Measurements from ENCODE around the gene MARK1. TPM values are rescaled to one million over a fixed set of nuclear protein-coding genes. Genes with fewer than 3 reads are reported as not detected.
A peak's percentile ranks its signal among the peaks of the same experiment; 100 is the strongest.

The MARK1 gene
- total RNA-seq, 1 experiment from 2014 or later = 0.40 TPM

DNA sequence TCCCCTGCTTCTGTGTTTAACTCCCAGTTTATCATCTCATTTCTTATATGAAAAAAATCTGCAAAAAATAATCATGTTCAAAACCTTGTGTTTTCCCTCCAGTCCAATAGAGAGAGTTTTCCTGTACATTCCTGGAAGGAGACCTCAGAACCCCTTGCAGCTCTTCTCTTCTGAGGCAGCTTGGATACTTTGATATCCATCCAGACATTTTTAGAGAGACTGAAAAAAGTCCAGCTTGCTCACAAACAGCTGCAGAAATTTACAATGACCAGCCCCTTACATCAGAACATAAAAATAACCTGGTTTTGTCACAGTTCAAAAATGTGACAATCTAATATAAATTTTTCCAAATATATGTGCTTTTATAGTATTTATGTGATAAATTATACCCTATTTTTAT, 88.9 kb downstream of the MARK1 start:
- DNase-seq (no peak), ATAC-seq (no peak)
- intact Hi-C loops (cut with micrococcal nuclease) = loop anchor here (1.0 kb wide), 1 partner anchor 16 kb away; no protein-coding TSS in a partner anchor
- no TSS peak for BruUV-seq (replicated peaks)
- Histone ChIP-seq H3K9ac (ENCODE audit: low read length) (no peak overlapping the region), H3K27ac (ENCODE audit: low read length) (no peak overlapping the region), H2AFZ (ENCODE audit: low read length) (no peak overlapping the region), H3K4me2 (ENCODE audit: low read length) (no peak overlapping the region), H3K9me2 (replicated peaks; ENCODE audit: low read length) (no peaks in the 10 kb centered on the region), H4K20me1 (ENCODE audit: low read length) (no peaks in the 10 kb centered on the region), H3K4me1 (ENCODE audit: insufficient read depth, low read length) (no peaks in the 10 kb centered on the region), H3K36me3 (ENCODE audit: low read depth, low read length) (no peaks in the 10 kb centered on the region), H3K9me3 (ENCODE audit: low read length) (no peaks in the 10 kb centered on the region), H3K79me2 (ENCODE audit: low read length) (no peaks in the 10 kb centered on the region), H3K27me3 (ENCODE audit: low read length) (peaks cover 46% of the 10 kb centered on the region), H3K4me3 (ENCODE audit: low read length) (no peak overlapping the region), H3F3A (ENCODE audit: low read length, unreplicated experiment) (no peaks in the 10 kb centered on the region)
- ChIA-PET POLR2A (ENCODE audit: unreplicated experiment) (no interaction called here), CTCF (no interaction called here)
- TF ChIP-seq EZH2 (IDR thresholded peaks at IDR 0.05; ENCODE audit: low read length, unreplicated experiment) (no peak), EZH2phosphoT487 (IDR thresholded peaks at IDR 0.05; ENCODE audit: borderline replicate concordance, low read length) (no peak)
- TF ChIP-seq, protein P1, sequence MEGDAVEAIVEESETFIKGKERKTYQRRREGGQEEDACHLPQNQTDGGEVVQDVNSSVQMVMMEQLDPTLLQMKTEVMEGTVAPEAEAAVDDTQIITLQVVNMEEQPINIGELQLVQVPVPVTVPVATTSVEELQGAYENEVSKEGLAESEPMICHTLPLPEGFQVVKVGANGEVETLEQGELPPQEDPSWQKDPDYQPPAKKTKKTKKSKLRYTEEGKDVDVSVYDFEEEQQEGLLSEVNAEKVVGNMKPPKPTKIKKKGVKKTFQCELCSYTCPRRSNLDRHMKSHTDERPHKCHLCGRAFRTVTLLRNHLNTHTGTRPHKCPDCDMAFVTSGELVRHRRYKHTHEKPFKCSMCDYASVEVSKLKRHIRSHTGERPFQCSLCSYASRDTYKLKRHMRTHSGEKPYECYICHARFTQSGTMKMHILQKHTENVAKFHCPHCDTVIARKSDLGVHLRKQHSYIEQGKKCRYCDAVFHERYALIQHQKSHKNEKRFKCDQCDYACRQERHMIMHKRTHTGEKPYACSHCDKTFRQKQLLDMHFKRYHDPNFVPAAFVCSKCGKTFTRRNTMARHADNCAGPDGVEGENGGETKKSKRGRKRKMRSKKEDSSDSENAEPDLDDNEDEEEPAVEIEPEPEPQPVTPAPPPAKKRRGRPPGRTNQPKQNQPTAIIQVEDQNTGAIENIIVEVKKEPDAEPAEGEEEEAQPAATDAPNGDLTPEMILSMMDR (conservative IDR thresholded peaks at IDR 0.05; ENCODE audit: low read depth, low read length) = no peak

DNA sequence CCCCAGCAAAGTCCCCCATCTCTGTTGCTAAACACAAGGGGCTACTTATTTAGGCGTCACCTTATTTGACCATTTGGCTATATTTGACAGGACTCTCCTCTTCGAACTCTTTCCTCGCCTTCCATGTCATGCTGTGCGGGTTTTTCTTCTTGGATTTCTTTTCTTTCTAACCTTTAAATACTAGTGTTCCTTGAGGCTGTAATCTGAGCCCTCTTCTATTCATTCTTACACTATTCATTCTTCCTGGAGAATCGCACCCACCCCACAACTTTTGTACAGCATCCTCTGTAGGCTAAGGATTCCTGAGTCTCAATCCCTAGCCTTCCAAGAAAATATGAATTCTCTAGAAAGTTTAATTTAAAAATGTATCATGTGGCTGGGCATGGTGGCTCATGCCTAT, 100.5 kb downstream of the MARK1 start:
- H2AFZ ChIP-seq (ENCODE audit: low read length) = no peak overlapping the region
- no peaks in the 10 kb centered on the region for H3K36me3 ChIP-seq (ENCODE audit: low read depth, low read length)
- H3K9ac ChIP-seq (ENCODE audit: low read length) = no peak overlapping the region
- no peak for ATAC-seq
- H3K4me3 ChIP-seq (ENCODE audit: low read length) = no peak overlapping the region
- H3K27me3 ChIP-seq (ENCODE audit: low read length) = peaks cover 14% of the 10 kb centered on the region
- no peaks in the 10 kb centered on the region for H3K9me3 ChIP-seq (ENCODE audit: low read length)
- no peak overlapping the region for H3K4me2 ChIP-seq (ENCODE audit: low read length)
- ChIA-PET POLR2A (ENCODE audit: unreplicated experiment) (no interaction called here), CTCF (no interaction called here)
- no peaks in the 10 kb centered on the region for H3K4me1 ChIP-seq (ENCODE audit: insufficient read depth, low read length)
- no peaks in the 10 kb centered on the region for H3K9me2 ChIP-seq (replicated peaks; ENCODE audit: low read length)
- no peaks in the 10 kb centered on the region for H3K79me2 ChIP-seq (ENCODE audit: low read length)
- intact Hi-C loops (cut with micrococcal nuclease) = no loop called here
- no peak overlapping the region for H3K27ac ChIP-seq (ENCODE audit: low read length)
- DNase-seq = no peak
- TF ChIP-seq, protein P1 (conservative IDR thresholded peaks at IDR 0.05; ENCODE audit: low read depth, low read length) = no peak
- TF ChIP-seq EZH2 (IDR thresholded peaks at IDR 0.05; ENCODE audit: low read length, unreplicated experiment) (no peak), EZH2phosphoT487 (IDR thresholded peaks at IDR 0.05; ENCODE audit: borderline replicate concordance, low read length) (no peak)
- BruUV-seq (replicated peaks) = no TSS peak
- H4K20me1 ChIP-seq (ENCODE audit: low read length) = no peaks in the 10 kb centered on the region
- no peaks in the 10 kb centered on the region for H3F3A ChIP-seq (ENCODE audit: low read length, unreplicated experiment)

DNA sequence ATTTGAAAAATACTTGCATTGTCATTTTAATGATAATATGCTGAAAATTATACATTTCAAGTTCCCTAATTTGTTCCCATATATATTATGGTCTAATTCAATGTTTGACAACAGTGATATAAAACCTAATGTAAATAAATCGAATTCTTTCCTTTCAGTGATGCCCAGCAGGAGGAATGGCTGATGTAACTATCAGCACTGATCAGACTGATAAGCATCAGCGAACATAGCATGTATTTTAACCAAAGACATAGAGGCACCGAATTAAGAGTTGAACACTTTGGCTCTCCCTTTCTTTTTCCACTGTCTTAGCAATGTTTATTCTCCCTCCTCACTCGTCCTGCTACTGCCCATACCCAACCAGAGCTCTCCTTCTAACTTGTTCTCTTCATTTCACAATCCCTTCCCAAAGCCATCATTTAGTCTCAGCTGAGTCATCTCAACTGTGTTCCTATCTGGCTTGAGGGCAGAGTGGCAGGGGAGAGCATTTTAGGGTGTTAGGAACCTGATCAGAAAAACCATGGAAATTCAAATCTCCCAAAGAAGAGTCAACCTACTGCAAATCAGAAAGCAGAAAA, 103.4 kb downstream of the MARK1 start:
- DNase-seq (peak; percentile 29), ATAC-seq (peak; percentile 35; the same call in 1 of the 2 replicates)
- H3K9me2 ChIP-seq (replicated peaks; ENCODE audit: low read length) = no peaks in the 10 kb centered on the region
- ChIA-PET CTCF (no interaction called here), POLR2A (ENCODE audit: unreplicated experiment) (no interaction called here)
- no peak for TF ChIP-seq EZH2 (IDR thresholded peaks at IDR 0.05; ENCODE audit: low read length, unreplicated experiment)
- TF ChIP-seq EZH2phosphoT487 (IDR thresholded peaks at IDR 0.05; ENCODE audit: borderline replicate concordance, low read length) = no peak
- TF ChIP-seq, protein P1 (conservative IDR thresholded peaks at IDR 0.05; ENCODE audit: low read depth, low read length) = no peak
- no peaks in the 10 kb centered on the region for H3F3A ChIP-seq (ENCODE audit: low read length, unreplicated experiment)
- intact Hi-C loops (cut with micrococcal nuclease) = no loop called here
- H3K9ac ChIP-seq (ENCODE audit: low read length) = no peak overlapping the region
- H3K27ac ChIP-seq (ENCODE audit: low read length) = no peak overlapping the region
- H3K4me3 ChIP-seq (ENCODE audit: low read length) = no peak overlapping the region
- no peaks in the 10 kb centered on the region for H4K20me1 ChIP-seq (ENCODE audit: low read length)
- peaks cover 34% of the 10 kb centered on the region for H3K27me3 ChIP-seq (ENCODE audit: low read length)
- no peaks in the 10 kb centered on the region for H3K36me3 ChIP-seq (ENCODE audit: low read depth, low read length)
- H3K4me1 ChIP-seq (ENCODE audit: insufficient read depth, low read length) = no peaks in the 10 kb centered on the region
- BruUV-seq (replicated peaks) = no TSS peak
- no peaks in the 10 kb centered on the region for H3K9me3 ChIP-seq (ENCODE audit: low read length)
- H3K4me2 ChIP-seq (ENCODE audit: low read length) = no peak overlapping the region
- H2AFZ ChIP-seq (ENCODE audit: low read length) = no peak overlapping the region
- no peaks in the 10 kb centered on the region for H3K79me2 ChIP-seq (ENCODE audit: low read length)
